K562 (cell line): Measurements from ENCODE around the gene ERI2. TPM values are rescaled to one million over a fixed set of nuclear protein-coding genes. Genes with fewer than 3 reads are reported as not detected.

Source experiments
- CCNT2 ChIP-seq: IDR thresholded peaks from 2 replicates; pipeline ENCODE4 v1.6.1; 2011; ENCODE audit warnings: borderline replicate concordance, low read depth, mild to moderate bottlenecking, moderate library complexity, mixed read lengths, low read length; ENCODE audit not compliant: insufficient read length; ENCODE audit errors: extremely low read depth
- CHD1 ChIP-seq: fragments of 200-600 bp; sonication (generic); IDR thresholded peaks from one replicate; pipeline ENCODE4 v1.6.1; 2012; ENCODE audit warnings: mild to moderate bottlenecking, moderate library complexity, low read length, inconsistent platforms
- CUX1 ChIP-seq: fragments of 200-800 bp; sonication (Bioruptor generic); IDR thresholded peaks from 2 replicates; pipeline ENCODE4 v1.6.1; 2016; ENCODE audit warnings: missing genetic modification characterization, missing compliant biosample characterization
- HDAC2 ChIP-seq: fragments of 450-650 bp; IDR thresholded peaks from 2 replicates; pipeline ENCODE4 v1.6.1; 2016; ENCODE audit warnings: mild to moderate bottlenecking
- HDAC3 ChIP-seq: fragments of 450-650 bp; IDR thresholded peaks from 2 replicates; pipeline ENCODE4 v1.6.1; 2018; ENCODE audit warnings: borderline replicate concordance, mild to moderate bottlenecking, moderate library complexity; ENCODE audit not compliant: partially characterized antibody
- KAT8 ChIP-seq: fragments of 450-650 bp; IDR thresholded peaks from 2 replicates; pipeline ENCODE4 v1.6.1; 2016; ENCODE audit warnings: low read depth, mild to moderate bottlenecking
- MYBL2 ChIP-seq, 2 experiments: fragments of 450-650 bp in 1 of 2; sonication (generic) in 1 of 2; formaldehyde crosslinking in 1 of 2; IDR thresholded peaks; 2 replicates each; pipeline versions ENCODE4 v1.6.1 to v1.8.1; 2017 to 2022; ENCODE audit warnings: borderline replicate concordance in 1 of 2, inconsistent platforms in 1 of 2, low read depth in 1 of 2, mild to moderate bottlenecking in 1 of 2, missing genetic modification reagents in 1 of 2, moderate library complexity in 1 of 2
- RNF2 ChIP-seq: sonication (generic); IDR thresholded peaks from 2 replicates; pipeline ENCODE4 v1.6.1; 2016
- SMC3 ChIP-seq: conservative IDR thresholded peaks from 2 replicates; pipeline ENCODE4 v1.6.1; 2011; ENCODE audit warnings: low read depth, low read length, improper control_type of control experiment; ENCODE audit not compliant: insufficient read depth
- SREBF2 ChIP-seq: sonication (generic); formaldehyde crosslinking; IDR thresholded peaks from 2 replicates; pipeline ENCODE4 v1.4.0; 2020; ENCODE audit warnings: mild to moderate bottlenecking, missing genetic modification reagents
- TFAP4 ChIP-seq: sonication (generic); formaldehyde crosslinking; IDR thresholded peaks from 2 replicates; pipeline ENCODE4 v1.8.0; 2022; ENCODE audit warnings: missing genetic modification reagents, mild to moderate bottlenecking, moderate library complexity, borderline replicate concordance
- U2AF1 ChIP-seq: fragments of 200-400 bp; formaldehyde crosslinking; optimal IDR thresholded peaks from 2 replicates; pipeline ENCODE3; 2017; ENCODE audit warnings: mild to moderate bottlenecking, low read depth, low read length, moderate library complexity
- XRCC5 ChIP-seq: fragments of 200-400 bp; formaldehyde crosslinking; IDR thresholded peaks from 2 replicates; pipeline ENCODE4 v1.6.1; 2017; ENCODE audit warnings: low read depth, mild to moderate bottlenecking, low read length
- ZBTB7A ChIP-seq: IDR thresholded peaks from 2 replicates; pipeline ENCODE4 v1.6.1; 2011; ENCODE audit warnings: low read depth, mild to moderate bottlenecking, low read length, moderate library complexity, borderline replicate concordance; ENCODE audit not compliant: control insufficient read depth
- ZNF146 ChIP-seq: IDR thresholded peaks from one replicate; pipeline ENCODE4 v1.6.1; 2018; ENCODE audit warnings: missing compliant biosample characterization; ENCODE audit not compliant: unreplicated experiment
- polyA plus RNA-seq, 8 experiments: library from polyadenylated mRNA; depleted of rRNA in 4 of 8; stranded (reverse) in 5 of 8; unstranded in 3 of 8; fragments of >200 nt; fragmentation: Nextera tagmentation in 2 of 8; fragmentation: Illumina TruSeq in 1 of 8; extraction: Ambion mirVana in 2 of 8; extraction: Trizol in 1 of 8; gene quantifications; 2 replicates each; pipeline versions ENCODE4 v1.2.1 to v1.2.3, GENCODE V29; 2011 to 2014; ENCODE audit warnings: inconsistent platforms in 1 of 8, missing spikeins in 1 of 8
- total RNA-seq, 7 experiments: library from RNA; depleted of rRNA in 6 of 7; stranded (reverse); fragments of >200 nt in 6 of 7; fragmentation: Illumina TruSeq in 2 of 7; extraction: Trizol in 2 of 7; gene quantifications; 2 replicates each; pipeline versions ENCODE4 v1.2.1 to v1.2.3, GENCODE V29; 2011 to 2021; ENCODE audit warnings: low replicate concordance in 1 of 7
- TF ChIP-seq, protein P1 (sequence below): fragments of 450-650 bp; IDR thresholded peaks from 2 replicates; pipeline ENCODE4 v1.6.1; 2018; ENCODE audit not compliant: partially characterized antibody
- TF ChIP-seq, protein P2 (sequence below): sonication (generic); formaldehyde crosslinking; IDR thresholded peaks from 2 replicates; pipeline ENCODE4 v1.9.0; 2022; ENCODE audit warnings: mild to moderate bottlenecking, missing genetic modification reagents

Gene ERI2
- total and polyA plus RNA-seq, 9 of the 15 experiments (the other 6 are each of a cell fraction or from before 2014, with no cell fraction given): 23.3 to 57.0 (median 48.1) TPM

DNA sequence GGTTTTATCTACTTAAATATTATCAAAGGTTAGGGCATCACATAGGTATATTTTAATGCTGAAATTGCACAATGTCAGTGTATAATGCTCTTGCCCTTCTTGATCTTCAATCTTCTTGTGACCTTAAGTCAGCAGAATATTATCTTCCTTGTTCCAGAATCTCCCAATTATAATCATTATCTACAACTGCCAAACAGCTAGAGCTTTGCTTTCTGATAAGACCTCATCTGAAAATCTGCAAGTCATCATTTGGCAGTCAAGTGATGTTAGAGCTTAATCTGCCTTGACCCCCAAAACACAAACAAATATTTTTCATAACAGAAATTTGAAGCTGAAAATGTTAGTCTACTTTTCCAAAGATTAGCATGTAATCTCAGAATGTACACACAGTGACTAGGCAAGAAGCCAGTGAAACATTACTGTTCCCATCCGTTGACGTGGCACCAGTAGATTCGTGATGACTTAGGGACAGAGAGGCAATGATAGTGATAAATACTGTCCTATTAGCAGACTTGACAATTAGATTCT, 19.8 kb upstream of the ERI2 start (continued):
- no peak for TF ChIP-seq CUX1 (CRISPR knock-in tag)
- TF ChIP-seq U2AF1: no peak
- TF ChIP-seq MYBL2 (IDR thresholded peaks at IDR 0.05; ENCODE audit: low read depth): no peak; the same call in 1 of the 2 replicates
- no peak for TF ChIP-seq MYBL2 (CRISPR knock-in tag; IDR thresholded peaks at IDR 0.05; ENCODE audit: borderline replicate concordance)
- no peak for TF ChIP-seq RNF2
- no peak for TF ChIP-seq CHD1
- TF ChIP-seq KAT8: no peak
- peak; percentile 55 for TF ChIP-seq CCNT2
- peak; percentile 74 for TF ChIP-seq HDAC3
- TF ChIP-seq, protein P1, sequence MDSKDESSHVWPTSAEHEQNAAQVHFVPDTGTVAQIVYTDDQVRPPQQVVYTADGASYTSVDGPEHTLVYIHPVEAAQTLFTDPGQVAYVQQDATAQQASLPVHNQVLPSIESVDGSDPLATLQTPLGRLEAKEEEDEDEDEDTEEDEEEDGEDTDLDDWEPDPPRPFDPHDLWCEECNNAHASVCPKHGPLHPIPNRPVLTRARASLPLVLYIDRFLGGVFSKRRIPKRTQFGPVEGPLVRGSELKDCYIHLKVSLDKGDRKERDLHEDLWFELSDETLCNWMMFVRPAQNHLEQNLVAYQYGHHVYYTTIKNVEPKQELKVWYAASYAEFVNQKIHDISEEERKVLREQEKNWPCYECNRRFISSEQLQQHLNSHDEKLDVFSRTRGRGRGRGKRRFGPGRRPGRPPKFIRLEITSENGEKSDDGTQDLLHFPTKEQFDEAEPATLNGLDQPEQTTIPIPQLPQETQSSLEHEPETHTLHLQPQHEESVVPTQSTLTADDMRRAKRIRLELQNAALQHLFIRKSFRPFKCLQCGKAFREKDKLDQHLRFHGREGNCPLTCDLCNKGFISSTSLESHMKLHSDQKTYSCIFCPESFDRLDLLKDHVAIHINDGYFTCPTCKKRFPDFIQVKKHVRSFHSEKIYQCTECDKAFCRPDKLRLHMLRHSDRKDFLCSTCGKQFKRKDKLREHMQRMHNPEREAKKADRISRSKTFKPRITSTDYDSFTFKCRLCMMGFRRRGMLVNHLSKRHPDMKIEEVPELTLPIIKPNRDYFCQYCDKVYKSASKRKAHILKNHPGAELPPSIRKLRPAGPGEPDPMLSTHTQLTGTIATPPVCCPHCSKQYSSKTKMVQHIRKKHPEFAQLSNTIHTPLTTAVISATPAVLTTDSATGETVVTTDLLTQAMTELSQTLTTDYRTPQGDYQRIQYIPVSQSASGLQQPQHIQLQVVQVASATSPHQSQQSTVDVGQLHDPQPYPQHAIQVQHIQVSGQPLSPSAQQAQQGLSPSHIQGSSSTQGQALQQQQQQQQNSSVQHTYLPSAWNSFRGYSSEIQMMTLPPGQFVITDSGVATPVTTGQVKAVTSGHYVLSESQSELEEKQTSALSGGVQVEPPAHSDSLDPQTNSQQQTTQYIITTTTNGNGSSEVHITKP: no peak
- no peak for TF ChIP-seq ZBTB7A
- TF ChIP-seq ZNF146 (CRISPR knock-in tag): no peak
- no peak for TF ChIP-seq TFAP4 (CRISPR knock-in tag)
- no peak for TF ChIP-seq SREBF2
- TF ChIP-seq HDAC2: peak; percentile 99
- TF ChIP-seq, protein P2, sequence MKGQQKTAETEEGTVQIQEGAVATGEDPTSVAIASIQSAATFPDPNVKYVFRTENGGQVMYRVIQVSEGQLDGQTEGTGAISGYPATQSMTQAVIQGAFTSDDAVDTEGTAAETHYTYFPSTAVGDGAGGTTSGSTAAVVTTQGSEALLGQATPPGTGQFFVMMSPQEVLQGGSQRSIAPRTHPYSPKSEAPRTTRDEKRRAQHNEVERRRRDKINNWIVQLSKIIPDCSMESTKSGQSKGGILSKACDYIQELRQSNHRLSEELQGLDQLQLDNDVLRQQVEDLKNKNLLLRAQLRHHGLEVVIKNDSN (CRISPR knock-in tag): no peak
- no peak for TF ChIP-seq SMC3
- TF ChIP-seq XRCC5: no peak
